C4-2B (cell line): ENCODE data around the gene ENO4.
A peak's percentile ranks its signal among the peaks of the same experiment; 100 is the strongest.

ENCODE experiments used
- H3K27ac ChIP-seq: fragments of 450-650 bp; 2 replicates; pipeline ENCODE4 v1.5.1; 2017
- ZFX ChIP-seq: fragments of 450-650 bp; IDR thresholded peaks from 2 replicates; pipeline ENCODE4 v1.6.1; 2017
- TF ChIP-seq, protein P1 (sequence below): fragments of 450-650 bp; conservative IDR thresholded peaks from 2 replicates; pipeline ENCODE4 v1.5.1; 2017; ENCODE audit warnings: mild to moderate bottlenecking

The ENO4 gene, protein sequence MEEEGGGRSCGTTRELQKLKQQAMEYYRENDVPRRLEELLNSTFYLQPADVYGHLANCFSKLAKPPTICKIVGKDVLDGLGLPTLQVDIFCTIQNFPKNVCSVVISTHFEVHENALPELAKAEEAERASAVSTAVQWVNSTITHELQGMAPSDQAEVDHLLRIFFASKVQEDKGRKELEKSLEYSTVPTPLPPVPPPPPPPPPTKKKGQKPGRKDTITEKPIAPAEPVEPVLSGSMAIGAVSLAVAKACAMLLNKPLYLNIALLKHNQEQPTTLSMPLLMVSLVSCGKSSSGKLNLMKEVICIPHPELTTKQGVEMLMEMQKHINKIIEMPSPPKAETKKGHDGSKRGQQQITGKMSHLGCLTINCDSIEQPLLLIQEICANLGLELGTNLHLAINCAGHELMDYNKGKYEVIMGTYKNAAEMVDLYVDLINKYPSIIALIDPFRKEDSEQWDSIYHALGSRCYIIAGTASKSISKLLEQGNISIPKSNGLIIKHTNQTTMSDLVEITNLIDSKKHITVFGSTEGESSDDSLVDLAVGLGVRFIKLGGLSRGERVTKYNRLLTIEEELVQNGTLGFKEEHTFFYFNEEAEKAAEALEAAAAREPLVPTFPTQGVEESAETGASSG

DNA sequence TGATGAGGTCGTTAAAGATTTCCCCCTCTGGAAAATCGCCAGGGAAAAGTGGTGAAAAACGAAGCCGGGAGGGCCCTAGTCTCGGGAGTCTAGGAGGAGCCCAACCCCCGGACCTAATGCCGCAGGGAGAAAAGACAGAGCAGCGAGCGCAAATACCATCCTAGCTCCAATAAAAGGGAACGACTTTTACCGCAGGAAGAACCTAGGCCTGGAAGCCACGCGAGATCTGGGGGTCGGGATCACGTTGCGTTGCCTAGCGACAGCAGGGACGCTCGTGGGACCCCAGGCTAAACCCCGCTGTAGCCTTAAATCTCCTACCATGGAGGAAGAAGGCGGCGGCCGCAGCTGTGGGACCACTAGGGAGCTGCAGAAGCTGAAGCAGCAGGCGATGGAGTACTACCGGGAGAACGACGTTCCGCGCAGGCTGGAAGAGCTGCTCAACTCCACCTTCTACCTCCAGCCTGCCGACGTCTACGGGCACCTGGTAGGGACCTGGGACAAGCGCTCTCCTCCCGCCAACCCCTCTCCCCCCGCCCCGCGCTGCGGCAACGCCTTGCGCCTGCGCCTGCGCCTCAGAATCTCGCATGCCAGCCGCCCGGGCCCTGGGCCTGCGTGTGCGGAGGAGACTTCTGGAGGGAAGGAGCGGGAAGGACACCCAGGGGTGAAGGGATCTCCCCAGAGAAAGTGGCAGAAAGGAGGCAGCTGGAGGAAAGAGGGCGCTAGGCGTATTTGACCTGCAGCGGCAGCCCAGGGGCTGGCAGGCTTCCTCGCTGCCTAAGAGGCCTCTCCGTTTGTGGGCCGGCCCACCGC lies at the start of gene ENO4:
Gene ENO4 (plus strand): TSS at position 252 of the 810 bp plus-strand sequence. CDS start 68 bp downstream, at position 320.
- TF ChIP-seq ZFX = peak; percentile 82
- TF ChIP-seq, protein P1, sequence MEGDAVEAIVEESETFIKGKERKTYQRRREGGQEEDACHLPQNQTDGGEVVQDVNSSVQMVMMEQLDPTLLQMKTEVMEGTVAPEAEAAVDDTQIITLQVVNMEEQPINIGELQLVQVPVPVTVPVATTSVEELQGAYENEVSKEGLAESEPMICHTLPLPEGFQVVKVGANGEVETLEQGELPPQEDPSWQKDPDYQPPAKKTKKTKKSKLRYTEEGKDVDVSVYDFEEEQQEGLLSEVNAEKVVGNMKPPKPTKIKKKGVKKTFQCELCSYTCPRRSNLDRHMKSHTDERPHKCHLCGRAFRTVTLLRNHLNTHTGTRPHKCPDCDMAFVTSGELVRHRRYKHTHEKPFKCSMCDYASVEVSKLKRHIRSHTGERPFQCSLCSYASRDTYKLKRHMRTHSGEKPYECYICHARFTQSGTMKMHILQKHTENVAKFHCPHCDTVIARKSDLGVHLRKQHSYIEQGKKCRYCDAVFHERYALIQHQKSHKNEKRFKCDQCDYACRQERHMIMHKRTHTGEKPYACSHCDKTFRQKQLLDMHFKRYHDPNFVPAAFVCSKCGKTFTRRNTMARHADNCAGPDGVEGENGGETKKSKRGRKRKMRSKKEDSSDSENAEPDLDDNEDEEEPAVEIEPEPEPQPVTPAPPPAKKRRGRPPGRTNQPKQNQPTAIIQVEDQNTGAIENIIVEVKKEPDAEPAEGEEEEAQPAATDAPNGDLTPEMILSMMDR = no peak
- peak within 1 kb of the TSS; percentile 86 for H3K27ac ChIP-seq

DNA sequence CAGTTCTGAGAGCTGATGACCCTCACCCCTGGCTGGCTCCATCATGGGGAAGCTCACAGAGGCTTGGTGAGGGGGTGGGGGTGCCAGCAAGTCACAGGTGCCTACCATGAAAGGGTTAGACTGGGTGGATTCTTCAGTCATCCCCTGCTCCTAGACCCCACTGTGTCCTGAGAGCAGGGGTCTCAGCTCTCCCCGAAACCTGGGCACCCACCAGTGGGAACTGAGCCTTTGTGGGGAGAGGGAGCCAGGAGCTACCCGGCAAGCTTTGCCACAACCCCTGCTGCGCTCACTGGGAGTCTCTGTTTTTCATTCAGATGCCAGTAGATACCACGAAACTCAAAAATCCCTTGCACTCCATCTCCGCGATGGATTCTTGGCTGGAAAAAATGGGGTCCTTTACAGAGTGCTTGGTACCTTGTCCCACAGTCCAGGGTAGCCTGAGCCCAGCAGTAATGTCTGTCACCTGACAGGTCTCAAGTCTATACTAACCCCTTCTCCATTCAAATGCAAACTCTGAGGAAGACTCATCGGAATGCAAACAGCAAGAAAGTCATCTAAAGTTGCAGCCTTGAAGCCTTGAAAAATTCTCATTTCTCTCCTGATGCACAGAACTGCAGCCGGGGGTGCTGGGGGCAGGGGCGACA lies 48.9 kb upstream of the ENO4 start:
- TF ChIP-seq, protein P1 = no peak
- TF ChIP-seq ZFX = no peak

DNA sequence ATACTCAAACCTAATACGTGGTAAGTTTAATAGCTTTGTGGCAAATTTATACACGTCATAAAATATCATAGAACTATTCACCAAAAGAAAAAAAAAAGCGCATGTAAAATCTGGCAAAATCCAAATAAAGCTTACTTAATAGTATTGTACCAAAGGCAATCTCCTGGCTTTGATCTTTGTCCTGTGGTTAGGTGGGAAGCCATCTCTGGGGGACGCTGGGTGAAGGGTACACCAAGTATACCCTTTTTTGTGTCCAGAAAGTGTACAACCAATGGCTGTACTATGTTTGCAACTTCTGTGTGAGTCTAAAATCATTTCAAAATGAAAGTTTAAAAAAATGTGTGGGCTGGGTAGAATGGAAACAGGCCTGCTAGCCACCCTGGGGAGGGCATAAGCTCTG lies 47.6 kb upstream of the ENO4 start:
- H3K27ac ChIP-seq = no peak overlapping the region
- TF ChIP-seq, protein P1 = no peak
- TF ChIP-seq ZFX = no peak

More for the DNA sequence above, 48.9 kb upstream of the ENO4 start:
- H3K27ac ChIP-seq = no peak overlapping the region

DNA sequence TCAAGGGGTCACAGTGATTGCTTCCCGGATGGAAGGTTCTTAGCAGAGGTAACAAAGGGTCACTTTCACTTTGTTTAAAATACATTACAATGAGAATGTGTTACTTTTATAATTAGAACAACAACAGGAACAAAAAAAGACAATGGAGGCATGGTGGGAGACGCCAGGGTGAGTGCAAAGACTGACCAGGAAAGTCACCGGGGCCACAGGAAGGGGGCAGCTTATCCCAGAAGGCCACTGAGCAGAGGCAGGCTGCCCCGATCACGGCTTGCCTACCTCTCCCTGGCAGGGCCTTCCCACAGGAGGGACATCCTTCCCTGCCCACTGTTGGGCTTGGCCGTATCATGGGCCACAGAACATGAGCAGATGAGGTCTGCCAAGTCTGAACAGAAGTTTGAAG lies 46.8 kb upstream of the ENO4 start:
- H3K27ac ChIP-seq = no peak overlapping the region
- TF ChIP-seq, protein P1 = no peak
- TF ChIP-seq ZFX = no peak

DNA sequence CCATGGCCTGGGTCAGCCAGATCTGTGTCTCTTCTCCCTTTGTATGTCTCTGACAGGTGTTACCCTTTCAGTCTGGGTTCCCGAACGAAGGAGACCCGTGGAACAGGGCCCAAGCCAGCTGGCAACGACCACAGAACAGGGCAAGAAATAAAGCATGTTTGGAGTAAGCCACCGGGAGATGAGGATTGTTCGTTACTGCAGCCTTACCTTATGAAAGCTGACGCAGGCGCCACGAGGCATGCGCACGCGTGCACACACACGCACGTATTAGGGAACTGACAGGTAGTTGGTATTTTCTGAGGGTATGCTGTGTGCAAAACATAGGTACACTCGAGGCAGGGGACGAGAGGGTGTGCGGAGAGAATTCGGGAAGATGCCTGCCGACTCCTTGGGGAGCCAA lies 46.4 kb upstream of the ENO4 start:
- no peak overlapping the region for H3K27ac ChIP-seq
- TF ChIP-seq ZFX = no peak
- TF ChIP-seq, protein P1 = no peak

DNA sequence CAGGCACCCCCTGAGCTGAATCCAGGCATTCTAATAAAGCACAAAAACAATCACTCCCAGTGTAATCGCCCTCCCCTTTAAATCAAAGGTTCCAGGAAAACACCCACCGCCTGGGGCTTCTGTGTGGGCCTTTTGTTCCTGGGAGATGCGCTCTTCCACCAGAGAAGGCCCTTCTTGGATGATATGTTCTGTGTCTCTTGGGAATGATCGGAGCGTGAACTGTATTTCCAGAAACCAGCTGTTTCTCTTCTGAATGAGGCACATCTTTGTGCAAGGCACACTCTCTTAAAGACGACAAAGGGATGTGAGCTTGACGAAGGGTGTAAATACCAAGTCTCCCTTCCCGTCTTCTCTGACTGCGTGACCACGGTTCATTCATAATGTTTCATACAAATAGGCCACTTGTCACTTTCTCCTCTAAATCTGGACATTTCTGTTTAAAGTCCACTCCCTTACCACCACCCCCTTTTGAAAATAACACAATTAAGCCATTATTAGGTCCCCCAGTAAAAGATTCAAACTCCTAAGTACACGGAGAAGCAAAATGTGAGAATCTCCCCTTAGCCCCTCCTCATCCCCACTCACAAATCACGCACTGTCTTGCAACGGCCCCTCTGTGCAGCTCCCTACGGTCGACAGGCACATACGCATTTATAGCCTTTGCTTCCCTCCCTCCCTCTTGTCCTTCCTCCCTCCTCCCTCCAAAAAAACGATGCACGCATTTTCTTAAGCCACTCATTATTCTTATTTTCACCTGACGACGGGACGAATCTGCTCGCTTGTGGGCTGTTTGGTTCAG lies 45.6 kb upstream of the ENO4 start:
- no peak overlapping the region for H3K27ac ChIP-seq
- no peak for TF ChIP-seq ZFX
- TF ChIP-seq, protein P1 = no peak
